Neural cell (in vitro differentiated cells): Measurements from ENCODE around the gene NUP210. TPM values are rescaled to one million over a fixed set of nuclear protein-coding genes. Genes with fewer than 3 reads are reported as not detected.
"Not testable (repeated sequence)": the region's sequence is repeated elsewhere in the genome, so short reads cannot be mapped to it uniquely, and the experiment has no call there.

Experiments used
- H2AFZ ChIP-seq: fragments of 200-600, 300-800 bp; sonication (generic), shearing (Covaris generic); 2 replicates; pipeline ENCODE4 v1.6.0; 2014; ENCODE audit warnings: low read depth, mild to moderate bottlenecking, antibody characterized with exemption, low read length, moderate library complexity
- H3F3A ChIP-seq: fragments of 200-600 bp; shearing (Covaris generic); 2 replicates; pipeline ENCODE4 v1.6.1; 2016; ENCODE audit warnings: mild to moderate bottlenecking, moderate library complexity, mixed read lengths, antibody characterized with exemption, low read length; ENCODE audit not compliant: insufficient read depth, poor library complexity, severe bottlenecking
- H3K27ac ChIP-seq: fragments of 200-600, 300-800 bp; sonication (generic), shearing (Covaris generic); 2 replicates; pipeline ENCODE4 v1.5.1; 2014; ENCODE audit warnings: mild to moderate bottlenecking, low read length, moderate library complexity
- H3K27me3 ChIP-seq: fragments of 300-800, 200-600 bp; sonication (generic), shearing (Covaris generic); 2 replicates; pipeline ENCODE4 v1.6.0; 2014; ENCODE audit warnings: mild to moderate bottlenecking, low read depth, low read length, moderate library complexity; ENCODE audit not compliant: insufficient read depth
- H3K36me3 ChIP-seq: fragments of 300-800, 200-600 bp; sonication (generic), shearing (Covaris generic); 2 replicates; pipeline ENCODE4 v1.5.1; 2014; ENCODE audit warnings: mild to moderate bottlenecking, antibody characterized with exemption, low read length, moderate library complexity; ENCODE audit not compliant: insufficient read depth
- H3K4me2 ChIP-seq: fragments of 300-800, 200-600 bp; sonication (generic), shearing (Covaris generic); 2 replicates; pipeline ENCODE4 v1.6.0; 2014; ENCODE audit warnings: mild to moderate bottlenecking, low read length
- H3K4me3 ChIP-seq: fragments of 300-800, 200-600 bp; sonication (generic), shearing (Covaris generic); 2 replicates; pipeline ENCODE4 v1.5.1; 2014; ENCODE audit warnings: mild to moderate bottlenecking, low read length, moderate library complexity
- H3K79me2 ChIP-seq: fragments of 200-600 bp; shearing (Covaris generic); replicated peaks from 2 replicates; pipeline ENCODE4 v1.6.0; 2014; ENCODE audit warnings: mild to moderate bottlenecking, low read length, moderate library complexity; ENCODE audit not compliant: insufficient read depth
- H3K9ac ChIP-seq: fragments of 300-800, 200-600 bp; sonication (generic), shearing (Covaris generic); 2 replicates; pipeline ENCODE4 v1.6.1; 2016; ENCODE audit warnings: mild to moderate bottlenecking, low read length, mixed read lengths
- H3K9me2 ChIP-seq: fragments of 200-600 bp; shearing (Covaris generic); 2 replicates; pipeline ENCODE4 v1.6.1; 2016; ENCODE audit warnings: mild to moderate bottlenecking, low read length, mixed read lengths; ENCODE audit not compliant: insufficient read depth
- H3K9me3 ChIP-seq: fragments of 200-600, 300-800 bp; sonication (generic), shearing (Covaris generic); 2 replicates; pipeline ENCODE4 v1.6.1; 2016; ENCODE audit warnings: mild to moderate bottlenecking, mixed run types, low read length, moderate library complexity, mixed read lengths
- H4K20me1 ChIP-seq: fragments of 200-600 bp; shearing (Covaris generic); 2 replicates; pipeline ENCODE4 v1.6.1; 2016; ENCODE audit warnings: mild to moderate bottlenecking, mixed run types; ENCODE audit not compliant: insufficient read depth
- CTCF ChIP-seq: fragments of 450-650 bp; IDR thresholded peaks from 2 replicates; pipeline ENCODE4 v1.5.1; 2014; ENCODE audit warnings: antibody characterized with exemption, mild to moderate bottlenecking, moderate library complexity; ENCODE audit not compliant: poor library complexity, severe bottlenecking
- EP300 ChIP-seq: fragments of 450-650 bp; conservative IDR thresholded peaks from 2 replicates; pipeline ENCODE4 v1.6.1; 2014; ENCODE audit warnings: antibody characterized with exemption, mild to moderate bottlenecking, moderate library complexity; ENCODE audit not compliant: poor library complexity, severe bottlenecking
- EZH2 ChIP-seq: fragments of 200-600, 300-800 bp; shearing (Covaris generic), sonication (generic); IDR thresholded peaks from 2 replicates; pipeline ENCODE4 v1.6.1; 2014; ENCODE audit warnings: antibody characterized with exemption, low read length, borderline replicate concordance, mild to moderate bottlenecking; ENCODE audit not compliant: insufficient read depth, poor library complexity, severe bottlenecking
- MXI1 ChIP-seq: fragments of 450-650 bp; conservative IDR thresholded peaks from 2 replicates; pipeline ENCODE4 v1.6.1; 2014; ENCODE audit warnings: antibody characterized with exemption, mild to moderate bottlenecking; ENCODE audit not compliant: poor library complexity, severe bottlenecking
- POLR2AphosphoS5 ChIP-seq: IDR thresholded peaks from 2 replicates; pipeline ENCODE4 v1.6.1; 2012
- RAD21 ChIP-seq: fragments of 450-650 bp; conservative IDR thresholded peaks from 2 replicates; pipeline ENCODE4 v1.6.1; 2014; ENCODE audit warnings: antibody characterized with exemption, mild to moderate bottlenecking, moderate library complexity
- REST ChIP-seq: IDR thresholded peaks from 2 replicates; pipeline ENCODE4 v1.6.1; 2012; ENCODE audit warnings: borderline replicate concordance
- SMC3 ChIP-seq: fragments of 450-650 bp; conservative IDR thresholded peaks from 2 replicates; pipeline ENCODE4 v1.6.1; 2014; ENCODE audit warnings: antibody characterized with exemption, mild to moderate bottlenecking, moderate library complexity; ENCODE audit not compliant: poor library complexity
- TAF1 ChIP-seq: IDR thresholded peaks from 2 replicates; pipeline ENCODE4 v1.6.1; 2012; ENCODE audit warnings: low read depth
- polyA plus RNA-seq: library from polyadenylated mRNA; depleted of rRNA; stranded (reverse); fragments of >200 nt; gene quantifications from 2 replicates; pipeline ENCODE4 v1.2.3, GENCODE V29; 2014

The NUP210 gene
- polyA plus RNA-seq, 1 donor from 2014 or later = 8.2 TPM

- Histone ChIP-seq H3K79me2 (no peaks in the 10 kb centered on the region), H3K9me2 (no peaks in the 10 kb centered on the region), H2AFZ (no peak overlapping the region), H3K4me2 (no peak overlapping the region), H3K9me3 (no peaks in the 10 kb centered on the region), H4K20me1 (no peaks in the 10 kb centered on the region), H3K27ac (no peak overlapping the region), H3K4me3 (no peak overlapping the region), H3K27me3 (no peaks in the 10 kb centered on the region), H3F3A (no peaks in the 10 kb centered on the region), H3K36me3 (no peaks in the 10 kb centered on the region), H3K9ac (no peak overlapping the region)
- no peak for TF ChIP-seq POLR2AphosphoS5
- no peak for TF ChIP-seq SMC3
- TF ChIP-seq RAD21 = no peak
- TF ChIP-seq EP300 = no peak
- TF ChIP-seq CTCF = no peak
- no peak for TF ChIP-seq REST
- TF ChIP-seq MXI1 = no peak
- no peak for TF ChIP-seq TAF1
These were observed 40.8 kb downstream of the NUP210 start for GRCh38 chr3:13379201-13379830.

- Histone ChIP-seq H2AFZ (no peak overlapping the region), H3K36me3 (no peaks in the 10 kb centered on the region), H4K20me1 (no peaks in the 10 kb centered on the region), H3K4me3 (no peak overlapping the region), H3K4me2 (no peak overlapping the region), H3F3A (no peaks in the 10 kb centered on the region), H3K79me2 (no peaks in the 10 kb centered on the region), H3K9me3 (no peaks in the 10 kb centered on the region), H3K27me3 (no peaks in the 10 kb centered on the region), H3K9ac (no peak overlapping the region), H3K9me2 (no peaks in the 10 kb centered on the region), H3K27ac (no peak overlapping the region)
- no peak for TF ChIP-seq REST
- TF ChIP-seq EP300 = no peak
- TF ChIP-seq RAD21 = no peak
- TF ChIP-seq EZH2 = no peak
- no peak for TF ChIP-seq TAF1
- no peak for TF ChIP-seq POLR2AphosphoS5
- TF ChIP-seq SMC3 = no peak
- TF ChIP-seq MXI1 = no peak
- no peak for TF ChIP-seq CTCF
These were observed 42.0 kb downstream of the NUP210 start for GRCh38 chr3:13378155-13378554.

- not testable (repeated sequence) for H3K79me2 ChIP-seq, H3K9ac ChIP-seq, H3F3A ChIP-seq, H3K4me2 ChIP-seq, H3K9me3 ChIP-seq, H3K9me2 ChIP-seq, H4K20me1 ChIP-seq, H3K4me3 ChIP-seq, H3K27ac ChIP-seq, H3K36me3 ChIP-seq, H2AFZ ChIP-seq, H3K27me3 ChIP-seq
These were observed 42.4 kb downstream of the NUP210 start for GRCh38 chr3:13377741-13378140.
